ENCODE results near the gene STX1B. TPM values are rescaled to one million over a fixed set of nuclear protein-coding genes. Genes with fewer than 3 reads are reported as not detected.
"Not testable (repeated sequence)": the region's sequence is repeated elsewhere in the genome, so short reads cannot be mapped to it uniquely, and the experiment has no call there.

Gene STX1B
- total RNA-seq, 4 donors from 2014 or later: 0.84 to 6.1 (median 1.3) TPM

GRCh38 chr16:31016018-31016417 lies 5.6 kb upstream of the STX1B start:
- DNase-seq (ENCODE audit: low spot score in 2 of 2): no peak
- Histone ChIP-seq H3K27me3 (peaks cover 0 to 20% of the 10 kb centered on the region in 2 donors), H3K36me3 (no peaks in the 10 kb centered on the region), H3K4me1 (peaks cover 0 to under 1% (median 0%) of the 10 kb centered on the region in 4 donors), H3K27ac (no peak overlapping the region), H3K9me3 (no peaks in the 10 kb centered on the region), H3K4me3 (no peak overlapping the region)
- TF ChIP-seq POLR2A (IDR thresholded peaks at IDR 0.05): no peak
- no peak for TF ChIP-seq CTCF (IDR thresholded peaks at IDR 0.05)
- TF ChIP-seq EP300 (IDR thresholded peaks at IDR 0.05): no peak
- 64 to 76% methylated on average over 6 of the region's 6 CpGs for WGBS, 2 donors

DNA sequence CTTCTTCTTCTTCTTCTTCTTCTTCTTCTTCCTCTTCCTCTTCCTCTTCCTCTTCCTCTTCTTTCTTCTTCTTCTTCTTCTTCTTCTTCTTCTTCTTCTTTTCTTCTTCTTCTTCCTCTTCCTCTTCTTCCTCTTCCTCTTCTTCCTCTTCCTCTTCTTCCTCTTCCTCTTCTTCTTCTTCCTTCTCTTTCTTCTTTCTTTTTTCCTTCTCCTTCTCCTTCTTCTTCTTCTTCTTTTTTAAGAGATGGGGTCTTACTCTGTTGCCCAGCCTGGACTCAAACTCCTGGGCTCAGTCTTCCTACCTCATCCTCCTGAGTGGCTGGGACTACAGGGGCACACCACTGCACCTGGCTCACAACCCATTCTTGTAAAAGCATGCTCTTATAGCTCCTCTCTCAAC lies 2.9 kb upstream of the STX1B start:
- not testable (repeated sequence) for H3K4me1 ChIP-seq; H3K27ac ChIP-seq; H3K4me3 ChIP-seq; DNase-seq (ENCODE audit: low spot score in 2 of 2); H3K9me3 ChIP-seq; H3K36me3 ChIP-seq
- peaks cover 0 to 45% of the 10 kb centered on the region in 2 donors for H3K27me3 ChIP-seq

- peaks cover 0 to 58% of the 10 kb centered on the region in 2 donors for H3K27me3 ChIP-seq
- 77 to 87% methylated on average over 7 of the region's 7 CpGs for WGBS, 2 donors
- DNase-seq (ENCODE audit: low spot score in 2 of 2): not testable (repeated sequence)
Measured at GRCh38 chr16:31011815-31012214, 1.4 kb upstream of the STX1B start.

DNA sequence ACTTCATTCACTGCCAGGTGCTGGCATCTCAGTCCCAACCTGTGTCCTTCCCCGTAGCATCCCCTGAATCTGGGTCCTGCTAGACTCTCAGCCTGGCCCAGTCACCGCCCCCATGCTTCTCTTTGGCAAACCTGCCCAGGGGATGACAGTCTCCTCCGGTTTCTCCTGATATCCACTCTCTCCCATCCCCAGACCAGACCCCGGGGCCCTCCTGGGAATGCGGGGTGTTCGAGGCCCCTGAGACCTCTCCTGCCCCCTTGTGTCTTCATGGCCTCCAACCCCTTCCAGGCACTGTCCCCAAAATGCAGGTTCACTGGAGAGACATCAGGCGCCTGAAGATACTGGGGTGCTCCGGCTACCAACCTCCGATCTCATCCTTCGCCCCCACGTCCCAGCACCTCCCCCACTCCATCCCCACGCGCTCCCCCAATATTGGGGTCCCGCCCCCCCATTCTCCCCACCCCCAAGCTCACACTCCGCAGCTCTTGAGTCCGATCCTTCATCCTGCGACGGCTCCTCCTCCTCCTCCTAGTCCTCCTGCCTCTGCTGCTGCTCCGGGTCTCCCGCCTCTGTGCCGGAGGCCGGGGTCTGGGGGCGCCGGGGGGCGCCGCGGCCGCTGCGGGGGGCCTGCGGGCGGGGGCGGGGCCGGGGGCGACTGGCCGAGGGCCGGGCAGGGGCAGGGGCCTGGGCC lies 399 bp downstream of the STX1B start:
- WGBS, 2 donors: 10 to 12% methylated on average over 25 to 26 of the region's 36 CpGs
- Histone ChIP-seq H3K9me3 (no peaks in the 10 kb centered on the region), H3K27me3 (peaks cover 0 to 58% of the 10 kb centered on the region in 2 donors), H3K4me3 (no peak overlapping the region), H3K4me1 (peaks cover 0 to 6% (median 2%) of the 10 kb centered on the region in 4 donors), H3K27ac (no peak overlapping the region), H3K36me3 (no peaks in the 10 kb centered on the region)
- no peak for DNase-seq (ENCODE audit: low spot score in 2 of 2)
- TF ChIP-seq POLR2A (IDR thresholded peaks at IDR 0.05): no peak
- TF ChIP-seq CTCF (IDR thresholded peaks at IDR 0.05): no peak
- TF ChIP-seq EP300 (IDR thresholded peaks at IDR 0.05): no peak

More at GRCh38 chr16:31011815-31012214, 1.4 kb upstream of the STX1B start:
- not testable (repeated sequence) for H3K9me3 ChIP-seq, H3K4me3 ChIP-seq, H3K27ac ChIP-seq, H3K36me3 ChIP-seq, H3K4me1 ChIP-seq

DNA sequence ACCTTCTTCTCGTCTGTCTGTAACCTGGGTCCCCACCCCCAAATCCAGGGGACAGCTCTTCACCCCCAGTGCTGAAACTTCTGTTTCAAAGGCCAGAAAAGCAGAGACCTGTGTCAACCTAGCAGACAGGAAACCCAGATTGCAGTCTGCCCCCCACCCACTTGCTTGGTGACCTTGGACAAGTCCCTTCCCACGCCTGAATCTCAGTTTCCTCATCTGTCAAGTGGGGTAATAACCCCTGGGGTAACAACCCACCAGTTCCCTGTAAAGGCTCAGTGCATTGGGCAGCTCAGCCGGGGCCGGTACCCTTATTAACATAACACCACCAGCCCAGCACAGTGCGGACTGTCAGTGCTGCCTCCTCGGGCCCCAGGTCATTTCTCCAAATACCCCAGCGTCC lies 1.3 kb downstream of the STX1B start:
- peaks cover 0 to 58% of the 10 kb centered on the region in 2 donors for H3K27me3 ChIP-seq

More for the DNA sequence above, 1.3 kb downstream of the STX1B start:
- Histone ChIP-seq H3K4me3 (no peak overlapping the region), H3K27ac (no peak overlapping the region), H3K36me3 (no peaks in the 10 kb centered on the region), H3K4me1 (peaks cover 0 to 6% (median 2%) of the 10 kb centered on the region in 4 donors), H3K9me3 (no peaks in the 10 kb centered on the region)
- TF ChIP-seq CTCF (IDR thresholded peaks at IDR 0.05): no peak
- no peak for TF ChIP-seq POLR2A (IDR thresholded peaks at IDR 0.05)
- TF ChIP-seq EP300 (IDR thresholded peaks at IDR 0.05): no peak
- WGBS, 2 donors: 61 to 82% methylated on average over 7 of the region's 7 CpGs
- no peak for DNase-seq (ENCODE audit: low spot score in 2 of 2)

Measured in tibial nerve (tissue), 4 donors.